GM12875 (cell line): ENCODE data around the gene VSIG10L2.

Experiments used
- H3K4me3 ChIP-seq: one replicate; pipeline ENCODE4 v1.5.1; 2011; ENCODE audit warnings: low read depth, low read length, control low read depth
- CTCF ChIP-seq: IDR thresholded peaks from 2 replicates; pipeline ENCODE4 v1.5.1; 2011; ENCODE audit warnings: low read depth, mild to moderate bottlenecking, control low read depth, inconsistent platforms, low read length, moderate library complexity, borderline replicate concordance; ENCODE audit not compliant: insufficient read depth

Gene VSIG10L2

DNA sequence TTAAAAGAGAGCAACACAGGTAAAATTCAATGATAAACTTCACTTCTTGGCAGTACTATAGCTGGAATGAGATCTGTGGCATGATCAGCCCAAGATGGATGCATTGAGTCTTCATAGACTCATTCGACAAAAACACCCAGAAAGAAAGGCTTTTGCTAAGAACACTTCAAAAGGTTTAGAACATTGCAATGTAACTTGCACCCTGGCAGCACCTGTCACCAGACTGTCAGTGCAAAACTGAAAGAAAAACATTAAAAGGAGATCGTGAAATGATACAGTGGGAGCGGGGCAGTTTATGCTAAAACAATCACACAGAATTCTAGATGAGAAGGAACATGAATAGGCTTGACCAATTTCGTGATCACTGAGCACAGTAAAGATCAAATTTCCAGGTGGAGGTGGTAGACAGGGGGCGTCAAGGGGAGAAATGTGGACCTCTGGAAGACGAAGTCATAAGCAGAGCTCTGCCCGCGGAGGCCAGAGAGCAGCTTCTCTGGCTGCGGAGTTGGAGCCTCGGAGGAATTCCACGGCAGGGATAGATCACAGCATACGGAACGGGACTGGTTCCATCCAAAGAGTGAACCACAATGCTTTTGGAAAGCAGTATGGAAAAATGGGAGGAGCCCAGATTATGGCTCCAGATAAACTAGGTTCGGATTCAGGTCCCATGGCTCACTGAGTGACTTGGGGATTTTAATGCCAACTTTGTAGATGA is 11.9 kb downstream of the VSIG10L2 start:
- TF ChIP-seq CTCF: no peak
- no peak overlapping the region for H3K4me3 ChIP-seq

- no peak for TF ChIP-seq CTCF
- no peak overlapping the region for H3K4me3 ChIP-seq
These were observed 13.1 kb downstream of the VSIG10L2 start for GRCh38 chr11:125958872-125959400.

DNA sequence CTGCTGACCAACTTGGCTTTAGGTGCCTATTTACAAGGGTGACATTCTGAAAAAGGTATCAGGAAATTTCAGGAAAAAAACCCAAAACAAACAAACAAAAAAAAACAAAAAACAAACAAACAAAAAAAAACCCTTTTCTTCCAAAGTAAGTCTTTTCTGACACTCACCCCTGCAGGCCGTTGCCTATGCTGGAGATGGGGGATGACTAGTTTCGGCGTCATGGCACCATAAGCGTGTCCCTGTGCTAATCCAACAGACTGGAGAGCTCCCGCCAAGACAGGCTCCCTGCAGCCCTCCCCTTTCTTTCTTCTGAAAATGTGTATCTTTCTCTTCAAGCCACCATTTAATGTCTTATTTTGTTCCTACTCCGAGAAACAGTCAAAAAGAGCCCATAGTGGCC is 13.7 kb downstream of the VSIG10L2 start:
- H3K4me3 ChIP-seq: no peak overlapping the region
- TF ChIP-seq CTCF: no peak

- no peak for TF ChIP-seq CTCF
- H3K4me3 ChIP-seq: no peak overlapping the region
These were observed 14.1 kb downstream of the VSIG10L2 start for GRCh38 chr11:125959931-125960330.

DNA sequence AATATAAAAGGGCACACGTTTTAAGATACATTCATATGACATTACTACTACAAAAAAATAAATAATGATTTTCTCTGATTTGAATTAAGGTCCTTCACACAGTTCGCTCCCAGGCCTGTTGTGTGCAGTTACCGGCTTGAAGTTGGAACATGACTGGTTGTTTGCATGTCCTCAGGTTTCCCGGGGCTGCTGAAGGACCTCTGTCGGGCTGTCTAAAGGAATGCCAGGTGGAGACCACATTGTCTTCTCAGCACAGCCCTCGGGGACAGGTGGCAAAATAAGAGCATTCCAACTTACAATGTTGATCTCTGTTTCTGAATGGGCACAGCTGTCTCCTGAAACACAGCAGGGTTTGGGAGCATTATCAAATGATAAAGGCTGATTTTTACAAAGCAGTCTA is 14.9 kb downstream of the VSIG10L2 start:
- H3K4me3 ChIP-seq: no peak overlapping the region
- no peak for TF ChIP-seq CTCF

DNA sequence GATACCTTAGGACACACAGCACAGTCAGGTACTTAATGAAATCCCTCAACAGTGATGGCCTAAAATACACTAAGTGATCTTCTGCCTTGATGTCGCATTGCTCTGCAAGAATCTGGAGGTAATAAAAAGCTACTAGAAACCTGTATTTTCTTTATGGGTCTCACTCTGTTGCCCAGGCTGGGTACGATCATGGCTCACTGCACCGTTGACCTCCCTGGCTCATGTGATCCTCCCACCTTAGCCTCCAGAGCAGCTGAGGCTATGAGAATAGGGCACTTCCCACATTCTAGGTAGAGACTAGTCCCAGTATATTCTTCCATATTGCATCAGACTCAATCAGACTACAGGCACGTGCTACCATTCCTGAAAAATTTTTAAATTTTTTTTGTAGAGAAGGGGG is 21.7 kb downstream of the VSIG10L2 start:
- H3K4me3 ChIP-seq: no peak overlapping the region
- TF ChIP-seq CTCF: no peak

- no peak overlapping the region for H3K4me3 ChIP-seq
- TF ChIP-seq CTCF: no peak
These were observed 22.5 kb downstream of the VSIG10L2 start for GRCh38 chr11:125968354-125968753.
